H1 (cell line): ENCODE results near the gene IL1RL1.

Source experiments
- CTCF ChIP-seq, 3 experiments: IDR thresholded peaks; 1 replicate in 2 of 3; 2 replicates in 1 of 3; pipeline versions ENCODE4 v1.5.1 to v1.6.1; 2011; ENCODE audit warnings: low read length in 3 of 3, mild to moderate bottlenecking in 3 of 3, inconsistent platforms in 2 of 3, low read depth in 1 of 3, moderate library complexity in 1 of 3; ENCODE audit not compliant: insufficient read depth in 1 of 3; ENCODE audit errors: control extremely low read depth in 1 of 3
- EZH2 ChIP-seq: fragments of 200-600 bp; sonication (generic); IDR thresholded peaks from 2 replicates; pipeline ENCODE4 v1.7.1; 2012; ENCODE audit warnings: low read depth, mild to moderate bottlenecking, moderate library complexity, low read length, inconsistent platforms; ENCODE audit not compliant: severe bottlenecking
- POLR2AphosphoS5 ChIP-seq: IDR thresholded peaks from 2 replicates; pipeline ENCODE4 v1.6.1; 2011; ENCODE audit warnings: low read depth, low read length
- SIX5 ChIP-seq: IDR thresholded peaks from 2 replicates; pipeline ENCODE4 v1.6.1; 2011; ENCODE audit warnings: mild to moderate bottlenecking, low read depth, low read length
- TBP ChIP-seq: IDR thresholded peaks from 2 replicates; pipeline ENCODE4 v1.6.1; 2011; ENCODE audit warnings: low read depth, low read length, improper control_type of control experiment
- YY1 ChIP-seq: IDR thresholded peaks from 2 replicates; pipeline ENCODE4 v1.6.1; 2011; ENCODE audit warnings: low read depth, mild to moderate bottlenecking, low read length
- ZNF274 ChIP-seq: IDR thresholded peaks from 2 replicates; pipeline ENCODE4 v1.7.0; 2012; ENCODE audit warnings: low read length, borderline replicate concordance; ENCODE audit errors: extremely low read depth
- TF ChIP-seq, protein P1 (sequence below): IDR thresholded peaks from 2 replicates; pipeline ENCODE4 v1.6.1; 2011; ENCODE audit warnings: low read depth, mild to moderate bottlenecking, low read length; ENCODE audit not compliant: insufficient read depth
- TF ChIP-seq, protein P2 (sequence below): IDR thresholded peaks from 2 replicates; pipeline ENCODE4 v1.6.1; 2012; ENCODE audit warnings: inconsistent platforms

- TF ChIP-seq CTCF (IDR thresholded peaks at IDR 0.05; ENCODE audit: control extremely low read depth in 1 of 3, insufficient read depth in 1 of 3, low read depth in 1 of 3, low read length in 3 of 3) = no peak
- no peak for TF ChIP-seq EZH2
- TF ChIP-seq ZNF274 = no peak
- no peak for TF ChIP-seq YY1
- no peak for TF ChIP-seq TBP
- TF ChIP-seq, protein P1, sequence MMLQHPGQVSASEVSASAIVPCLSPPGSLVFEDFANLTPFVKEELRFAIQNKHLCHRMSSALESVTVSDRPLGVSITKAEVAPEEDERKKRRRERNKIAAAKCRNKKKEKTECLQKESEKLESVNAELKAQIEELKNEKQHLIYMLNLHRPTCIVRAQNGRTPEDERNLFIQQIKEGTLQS = no peak
- no peak for TF ChIP-seq POLR2AphosphoS5
- TF ChIP-seq SIX5 = no peak
- TF ChIP-seq, protein P2, sequence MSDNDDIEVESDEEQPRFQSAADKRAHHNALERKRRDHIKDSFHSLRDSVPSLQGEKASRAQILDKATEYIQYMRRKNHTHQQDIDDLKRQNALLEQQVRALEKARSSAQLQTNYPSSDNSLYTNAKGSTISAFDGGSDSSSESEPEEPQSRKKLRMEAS = no peak
Observed at GRCh38 chr2:102291319-102292075, 19.9 kb upstream of the IL1RL1 start.
